Neural progenitor cell (in vitro differentiated cells): ENCODE measurements around the gene MPPED2. TPM values are rescaled to one million over a fixed set of nuclear protein-coding genes. Genes with fewer than 3 reads are reported as not detected.

Experiments
- DNase-seq: peaks from one replicate; pipeline ENCODE4 v3.0.0-alpha.2; 2016; ENCODE audit warnings: low spot score
- H2AFZ ChIP-seq: fragments of 200-600 bp; sonication (generic); replicated peaks from 2 replicates; pipeline ENCODE4 v1.6.1; 2016; ENCODE audit warnings: antibody characterized with exemption
- H3F3A ChIP-seq: fragments of 200-600 bp; sonication (generic); 2 replicates; pipeline ENCODE4 v1.6.1; 2016; ENCODE audit warnings: antibody characterized with exemption, low read depth
- H3K27ac ChIP-seq: fragments of 200-600 bp; sonication (generic); 2 replicates; pipeline ENCODE4 v1.5.1; 2016; ENCODE audit warnings: mild to moderate bottlenecking
- H3K27me3 ChIP-seq: fragments of 200-600 bp; sonication (generic); 2 replicates; pipeline ENCODE4 v1.6.1; 2016; ENCODE audit warnings: mild to moderate bottlenecking, moderate library complexity
- H3K36me3 ChIP-seq: fragments of 200-600 bp; sonication (generic); 2 replicates; pipeline ENCODE4 v1.5.1; 2016
- H3K4me1 ChIP-seq: fragments of 200-600 bp; sonication (generic); 2 replicates; pipeline ENCODE4 v1.6.1; 2016; ENCODE audit warnings: mixed run types
- H3K4me2 ChIP-seq: fragments of 200-600 bp; sonication (generic); 2 replicates; pipeline ENCODE4 v1.6.1; 2016
- H3K4me3 ChIP-seq: fragments of 200-600 bp; sonication (generic); 2 replicates; pipeline ENCODE4 v1.5.1; 2016
- H3K79me2 ChIP-seq: fragments of 200-600 bp; sonication (generic); 2 replicates; pipeline ENCODE4 v1.6.1; 2016; ENCODE audit warnings: low read depth
- H3K9ac ChIP-seq: fragments of 200-600 bp; sonication (generic); 2 replicates; pipeline ENCODE4 v1.6.1; 2016
- H3K9me3 ChIP-seq: fragments of 200-600 bp; sonication (generic); 2 replicates; pipeline ENCODE4 v1.5.1; 2016; ENCODE audit warnings: low read depth
- H4K20me1 ChIP-seq: fragments of 200-600 bp; sonication (generic); 2 replicates; pipeline ENCODE4 v1.6.1; 2016; ENCODE audit warnings: low read depth
- H3K27ac Mint-ChIP-seq: 3 replicates; pipeline ENCODE4 v1.8.0; 2021; ENCODE audit warnings: mixed read lengths
- H3K27me3 Mint-ChIP-seq: 2 replicates; pipeline ENCODE4 v1.8.0; 2022; ENCODE audit warnings: low read depth, mild to moderate bottlenecking, inconsistent platforms, moderate library complexity, mixed read lengths; ENCODE audit not compliant: insufficient read depth
- H3K36me3 Mint-ChIP-seq: 3 replicates; pipeline ENCODE4 v1.8.0; 2021; ENCODE audit warnings: mixed read lengths
- H3K4me1 Mint-ChIP-seq: 3 replicates; pipeline ENCODE4 v1.8.0; 2021; ENCODE audit warnings: mixed read lengths
- H3K4me3 Mint-ChIP-seq: 3 replicates; pipeline ENCODE4 v1.8.0; 2021; ENCODE audit warnings: mild to moderate bottlenecking, moderate library complexity, mixed read lengths
- H3K9me3 Mint-ChIP-seq: 3 replicates; pipeline ENCODE4 v1.8.0; 2020; ENCODE audit warnings: mixed read lengths
- EZH2 ChIP-seq: fragments of 200-600 bp; sonication (generic); IDR thresholded peaks from 2 replicates; pipeline ENCODE4 v1.6.1; 2017; ENCODE audit warnings: antibody characterized with exemption, mild to moderate bottlenecking, moderate library complexity
- EZH2phosphoT487 ChIP-seq: fragments of 200-600 bp; sonication (generic); IDR thresholded peaks from 2 replicates; pipeline ENCODE4 v1.6.1; 2017; ENCODE audit warnings: antibody characterized with exemption
- total RNA-seq: library from RNA; depleted of rRNA; stranded (reverse); fragments of >200 nt; gene quantifications from 2 replicates; pipeline ENCODE4 v1.2.3, GENCODE V29; 2015; ENCODE audit warnings: low replicate concordance
- TF ChIP-seq, protein P1 (sequence below): fragments of 200-600 bp; sonication (generic); IDR thresholded peaks from 2 replicates; pipeline ENCODE4 v1.5.1; 2017; ENCODE audit warnings: antibody characterized with exemption, mild to moderate bottlenecking

The MPPED2 gene
- total RNA-seq, 1 donor from 2014 or later = 3.4 TPM

DNA sequence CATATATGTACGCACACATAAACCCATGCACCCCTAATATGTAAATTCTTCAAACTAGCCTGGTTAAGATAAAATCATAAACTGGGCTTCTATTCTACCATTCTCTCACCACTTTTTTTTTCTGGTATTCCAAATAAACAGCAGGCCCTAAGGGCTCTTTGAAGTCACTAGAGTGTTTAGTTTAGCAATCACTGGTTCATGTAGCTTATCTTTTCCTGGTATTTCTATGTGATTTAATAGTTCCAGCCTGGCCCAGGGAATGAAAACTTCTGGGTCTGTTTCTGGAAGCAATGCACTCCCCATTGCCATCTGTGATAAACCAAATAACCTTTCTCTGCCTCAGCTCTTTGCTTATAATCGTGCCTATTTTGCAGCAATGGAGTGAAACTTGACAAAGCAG lies 10.7 kb upstream of the MPPED2 start:
- no peaks in the 10 kb centered on the region for H3K27me3 Mint-ChIP-seq
- Histone ChIP-seq H4K20me1 (no peaks in the 10 kb centered on the region), H3K9ac (no peak overlapping the region), H3K4me2 (no peak overlapping the region), H3K4me3 (no peak overlapping the region), H3K27me3 (no peaks in the 10 kb centered on the region), H3F3A (no peaks in the 10 kb centered on the region), H2AFZ (no peak overlapping the region), H3K79me2 (no peaks in the 10 kb centered on the region), H3K9me3 (no peaks in the 10 kb centered on the region), H3K27ac (no peak overlapping the region), H3K36me3 (no peaks in the 10 kb centered on the region), H3K4me1 (peaks cover 11% of the 10 kb centered on the region)
- no peak for DNase-seq
- H3K4me3 Mint-ChIP-seq = no peak overlapping the region
- H3K9me3 Mint-ChIP-seq = no peaks in the 10 kb centered on the region
- no peaks in the 10 kb centered on the region for H3K36me3 Mint-ChIP-seq
- H3K27ac Mint-ChIP-seq = no peak overlapping the region
- H3K4me1 Mint-ChIP-seq = peaks cover 24% of the 10 kb centered on the region
- no peak for TF ChIP-seq EZH2phosphoT487
- no peak for TF ChIP-seq EZH2
- TF ChIP-seq, protein P1, sequence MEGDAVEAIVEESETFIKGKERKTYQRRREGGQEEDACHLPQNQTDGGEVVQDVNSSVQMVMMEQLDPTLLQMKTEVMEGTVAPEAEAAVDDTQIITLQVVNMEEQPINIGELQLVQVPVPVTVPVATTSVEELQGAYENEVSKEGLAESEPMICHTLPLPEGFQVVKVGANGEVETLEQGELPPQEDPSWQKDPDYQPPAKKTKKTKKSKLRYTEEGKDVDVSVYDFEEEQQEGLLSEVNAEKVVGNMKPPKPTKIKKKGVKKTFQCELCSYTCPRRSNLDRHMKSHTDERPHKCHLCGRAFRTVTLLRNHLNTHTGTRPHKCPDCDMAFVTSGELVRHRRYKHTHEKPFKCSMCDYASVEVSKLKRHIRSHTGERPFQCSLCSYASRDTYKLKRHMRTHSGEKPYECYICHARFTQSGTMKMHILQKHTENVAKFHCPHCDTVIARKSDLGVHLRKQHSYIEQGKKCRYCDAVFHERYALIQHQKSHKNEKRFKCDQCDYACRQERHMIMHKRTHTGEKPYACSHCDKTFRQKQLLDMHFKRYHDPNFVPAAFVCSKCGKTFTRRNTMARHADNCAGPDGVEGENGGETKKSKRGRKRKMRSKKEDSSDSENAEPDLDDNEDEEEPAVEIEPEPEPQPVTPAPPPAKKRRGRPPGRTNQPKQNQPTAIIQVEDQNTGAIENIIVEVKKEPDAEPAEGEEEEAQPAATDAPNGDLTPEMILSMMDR = no peak

DNA sequence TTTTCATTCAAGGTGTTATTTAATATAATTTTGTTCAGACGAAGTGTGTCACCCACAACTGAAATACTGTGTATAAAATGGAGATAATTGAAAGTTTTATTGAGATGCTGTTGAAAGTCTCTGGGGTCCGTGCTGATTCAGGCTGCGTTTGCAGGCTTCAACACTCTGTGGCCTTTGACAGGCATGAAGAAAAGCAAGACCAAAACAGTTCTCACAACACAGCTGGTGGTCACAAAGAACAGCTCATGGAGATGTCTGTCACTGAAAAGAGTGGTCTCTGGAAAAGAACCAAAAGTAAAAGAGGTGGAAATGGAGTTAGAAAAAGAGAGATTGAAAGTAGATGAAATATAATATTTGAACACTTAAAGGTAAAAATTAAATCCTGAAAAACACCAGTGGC lies 9.8 kb upstream of the MPPED2 start:
- H3K4me3 Mint-ChIP-seq = no peak overlapping the region
- H3K27ac ChIP-seq = no peak overlapping the region
- no peaks in the 10 kb centered on the region for H3F3A ChIP-seq
- H3K9me3 Mint-ChIP-seq = no peaks in the 10 kb centered on the region
- no peaks in the 10 kb centered on the region for H3K27me3 Mint-ChIP-seq
- H3K36me3 ChIP-seq = no peaks in the 10 kb centered on the region
- no peak overlapping the region for H3K9ac ChIP-seq
- peaks cover 28% of the 10 kb centered on the region for H3K4me1 Mint-ChIP-seq
- no peak overlapping the region for H3K4me3 ChIP-seq
- no peak overlapping the region for H2AFZ ChIP-seq
- H3K4me2 ChIP-seq = peak overlapping the region; percentile 2
- H3K4me1 ChIP-seq = peaks cover 11% of the 10 kb centered on the region
- H3K9me3 ChIP-seq = no peaks in the 10 kb centered on the region
- H3K27ac Mint-ChIP-seq = no peak overlapping the region
- H3K79me2 ChIP-seq = no peaks in the 10 kb centered on the region
- H3K36me3 Mint-ChIP-seq = no peaks in the 10 kb centered on the region
- H3K27me3 ChIP-seq = no peaks in the 10 kb centered on the region
- DNase-seq = peak; percentile 67
- TF ChIP-seq EZH2phosphoT487 (no peak), EZH2 (no peak)
- TF ChIP-seq, protein P1 = no peak
- H4K20me1 ChIP-seq = no peaks in the 10 kb centered on the region

DNA sequence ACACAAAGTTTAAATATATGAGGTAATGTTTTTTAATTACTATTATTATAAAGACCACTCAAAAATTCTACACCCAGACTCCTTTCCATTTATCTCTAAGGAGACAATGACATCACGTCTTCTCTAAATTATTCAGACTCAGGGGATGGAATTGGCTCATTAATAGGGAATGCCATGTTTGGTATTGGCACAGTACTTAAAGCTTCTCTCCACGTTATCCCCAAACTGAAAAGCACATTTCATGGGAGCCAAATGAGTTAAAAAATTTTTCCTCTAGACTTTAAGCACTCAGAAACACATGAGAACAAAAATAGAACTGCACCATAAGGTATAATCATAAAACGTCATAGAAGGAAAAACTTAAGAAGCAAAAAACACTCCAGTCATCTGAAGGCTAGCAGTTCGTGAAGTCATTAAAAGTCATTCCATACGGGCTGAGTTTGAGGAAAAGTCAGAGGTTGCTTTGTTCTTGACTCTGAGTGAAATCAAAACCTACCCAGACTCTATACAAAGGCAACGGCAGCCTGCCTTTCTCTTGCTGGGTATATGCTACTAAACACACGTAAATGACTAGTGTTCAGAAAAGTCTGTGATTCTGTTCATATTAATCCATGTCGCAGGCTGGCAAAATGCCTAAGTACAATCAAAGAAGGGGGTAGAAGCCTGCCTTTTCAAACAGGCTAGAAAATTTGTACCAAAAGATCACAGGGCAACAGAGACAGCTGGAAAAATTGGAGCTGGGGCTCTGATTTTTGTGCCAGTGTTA lies 8.7 kb upstream of the MPPED2 start:
- Mint-ChIP-seq H3K27me3 (no peaks in the 10 kb centered on the region), H3K9me3 (no peaks in the 10 kb centered on the region), H3K27ac (no peak overlapping the region), H3K4me3 (no peak overlapping the region), H3K36me3 (no peaks in the 10 kb centered on the region), H3K4me1 (peaks cover 28% of the 10 kb centered on the region)
- Histone ChIP-seq H3K79me2 (no peaks in the 10 kb centered on the region), H2AFZ (no peak overlapping the region), H3K4me1 (peaks cover 11% of the 10 kb centered on the region), H3K4me2 (no peak overlapping the region), H3K4me3 (no peak overlapping the region), H3K27ac (no peak overlapping the region), H4K20me1 (no peaks in the 10 kb centered on the region), H3K9ac (no peak overlapping the region), H3K27me3 (peaks cover 3% of the 10 kb centered on the region), H3K36me3 (no peaks in the 10 kb centered on the region), H3F3A (no peaks in the 10 kb centered on the region), H3K9me3 (no peaks in the 10 kb centered on the region)
- TF ChIP-seq, protein P1 = no peak
- TF ChIP-seq EZH2phosphoT487 (no peak), EZH2 (no peak)
- DNase-seq = no peak
